LNCaP clone FGC (cell line): ENCODE measurements around the gene SLC10A4.
A peak's percentile ranks its signal among the peaks of the same experiment; 100 is the strongest.

Experiments used
- DNase-seq: peaks from one replicate; pipeline ENCODE4 v3.0.0-alpha.2; 2011; ENCODE audit warnings: low read depth
- H3K4me3 ChIP-seq: 2 replicates; pipeline ENCODE4 v1.5.1; 2011; ENCODE audit warnings: mild to moderate bottlenecking, low read depth, low read length, control low read depth
- CTCF ChIP-seq: IDR thresholded peaks from 2 replicates; pipeline ENCODE4 v1.5.1; 2012; ENCODE audit warnings: mild to moderate bottlenecking; ENCODE audit not compliant: control insufficient read depth, insufficient read depth; ENCODE audit errors: extremely low read depth

Gene SLC10A4

GRCh38 chr4:48509543-48509942, 26.4 kb downstream of the SLC10A4 start:
- H3K4me3 ChIP-seq: no peak overlapping the region
- no peak for DNase-seq
- no peak for TF ChIP-seq CTCF

- no peak for TF ChIP-seq CTCF
- no peak for DNase-seq
- no peak overlapping the region for H3K4me3 ChIP-seq
These were observed 35.0 kb downstream of the SLC10A4 start for GRCh38 chr4:48518143-48518542.

DNA sequence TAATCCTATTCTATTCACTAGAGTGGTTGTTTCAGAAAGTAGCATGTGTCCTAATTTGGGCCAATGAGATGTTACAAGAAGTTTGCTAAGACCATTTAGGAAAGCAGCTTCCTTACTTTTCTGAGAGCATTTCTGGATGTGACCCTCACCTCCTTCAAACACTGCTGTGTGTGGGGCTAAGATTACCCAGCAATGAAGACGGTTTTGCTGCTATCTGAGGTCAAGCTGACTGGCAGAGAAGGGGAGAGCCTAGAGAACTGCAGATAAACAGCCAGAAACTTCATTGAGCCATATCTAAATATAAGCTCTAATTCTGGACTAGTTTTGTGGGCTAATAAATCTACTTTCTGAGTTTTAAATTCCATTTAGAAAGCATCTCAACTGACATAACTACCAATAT, 43.3 kb downstream of the SLC10A4 start:
- no peak for DNase-seq
- TF ChIP-seq CTCF: no peak
- no peak overlapping the region for H3K4me3 ChIP-seq

GRCh38 chr4:48538358-48538757, 55.2 kb downstream of the SLC10A4 start:
- TF ChIP-seq CTCF: no peak
- H3K4me3 ChIP-seq: no peak overlapping the region
- peak; percentile 37 for DNase-seq
